IMR-90 (cell line): ENCODE data around the gene TRIM47. TPM values are rescaled to one million over a fixed set of nuclear protein-coding genes. Genes with fewer than 3 reads are reported as not detected.

Experiments
- ATAC-seq: fragments of 200-7000 bp; cut with Tn5 transposase; 2 replicates; pipeline ENCODE4 v1.9.1; 2020; ENCODE audit warnings: low read depth, mild to moderate bottlenecking, moderate library complexity
- BruUV-seq: library from RNA; stranded (reverse); fragments of 400-500 nt; replicated peaks from 2 replicates; lab custom pipeline; 2021; lab: Mats Ljungman, UMichigan
- CTCF ChIA-PET: fragments of 300-600 bp; formaldehyde crosslinking; extraction: SDS; loops from one replicate; lab custom pipeline; 2021; ENCODE audit warnings: antibody characterized with exemption; lab: Yijun Ruan, JAX
- POLR2A ChIA-PET: fragments of 300-600 bp; sonication (Branson Sonifier 250); formaldehyde crosslinking; loops from one replicate; lab custom pipeline; 2022; ENCODE audit warnings: antibody characterized with exemption; ENCODE audit not compliant: unreplicated experiment; lab: Charles Lee
- DNase-seq: peaks from one replicate; pipeline ENCODE4 v3.0.0; 2013
- H2AFZ ChIP-seq: replicated peaks from 2 replicates; pipeline ENCODE3; 2013; ENCODE audit warnings: low read length, mild to moderate bottlenecking; ENCODE audit not compliant: poor library complexity
- H2AK5ac ChIP-seq: 2 replicates; pipeline ENCODE4 v1.6.1; 2013; ENCODE audit warnings: low read depth, low read length, inconsistent platforms
- H2AK9ac ChIP-seq: replicated peaks from 2 replicates; pipeline ENCODE3; 2013; ENCODE audit warnings: mild to moderate bottlenecking, low read depth, low read length, moderate library complexity; ENCODE audit not compliant: poor library complexity
- H2BK120ac ChIP-seq: 2 replicates; pipeline ENCODE4 v1.6.1; 2013; ENCODE audit warnings: low read depth, low read length, inconsistent platforms
- H2BK15ac ChIP-seq: 3 replicates; pipeline ENCODE4 v1.6.1; 2013; ENCODE audit warnings: low read depth, low read length, inconsistent platforms
- H2BK20ac ChIP-seq: 2 replicates; pipeline ENCODE4 v1.6.1; 2013; ENCODE audit warnings: low read depth, mild to moderate bottlenecking, inconsistent platforms, low read length, moderate library complexity
- H2BK5ac ChIP-seq: 2 replicates; pipeline ENCODE4 v1.6.1; 2013; ENCODE audit warnings: mild to moderate bottlenecking, low read depth, low read length, inconsistent platforms; ENCODE audit not compliant: poor library complexity, severe bottlenecking
- H3K14ac ChIP-seq: replicated peaks from 2 replicates; pipeline ENCODE4 v1.6.1; 2013; ENCODE audit warnings: low read depth, low read length, inconsistent platforms
- H3K18ac ChIP-seq: 2 replicates; pipeline ENCODE4 v1.6.1; 2013; ENCODE audit warnings: low read depth, low read length, control low read depth
- H3K23ac ChIP-seq: 2 replicates; pipeline ENCODE4 v1.6.1; 2013; ENCODE audit warnings: low read depth, low read length, inconsistent platforms
- H3K27ac ChIP-seq: 2 replicates; pipeline ENCODE4 v1.5.1; 2013; ENCODE audit warnings: mild to moderate bottlenecking, control low read depth, low read length; ENCODE audit not compliant: insufficient read depth
- H3K27me3 ChIP-seq: 2 replicates; pipeline ENCODE4 v1.6.1; 2013; ENCODE audit warnings: low read length; ENCODE audit not compliant: control insufficient read depth, insufficient read depth
- H3K36me3 ChIP-seq: 2 replicates; pipeline ENCODE4 v1.6.1; 2013; ENCODE audit warnings: low read length, mixed read lengths; ENCODE audit not compliant: control insufficient read depth, insufficient read depth
- H3K4ac ChIP-seq: 2 replicates; pipeline ENCODE4 v1.6.1; 2013; ENCODE audit warnings: low read depth, low read length, inconsistent platforms
- H3K4me1 ChIP-seq: 2 replicates; pipeline ENCODE4 v1.6.1; 2013; ENCODE audit warnings: low read length, mixed read lengths; ENCODE audit not compliant: control insufficient read depth, insufficient read depth
- H3K4me2 ChIP-seq: 2 replicates; pipeline ENCODE4 v1.6.1; 2013; ENCODE audit warnings: low read depth, mild to moderate bottlenecking, control low read depth, low read length, moderate library complexity
- H3K4me3 ChIP-seq: 2 replicates; pipeline ENCODE4 v1.5.1; 2013; ENCODE audit warnings: low read depth, mild to moderate bottlenecking, control low read depth, low read length, moderate library complexity; ENCODE audit not compliant: insufficient read depth
- H3K56ac ChIP-seq: 2 replicates; pipeline ENCODE4 v1.6.1; 2013; ENCODE audit warnings: low read length, inconsistent platforms; ENCODE audit not compliant: insufficient read depth; ENCODE audit errors: extremely low read depth
- H3K79me1 ChIP-seq, 2 experiments: 2 replicates each; pipeline ENCODE4 v1.6.1; 2013; ENCODE audit warnings: low read length in 2 of 2, inconsistent platforms in 1 of 2, low read depth in 1 of 2
- H3K9ac ChIP-seq: 2 replicates; pipeline ENCODE4 v1.6.1; 2013; ENCODE audit warnings: low read depth, low read length, control low read depth
- H3K9me1 ChIP-seq: 2 replicates; pipeline ENCODE4 v1.6.1; 2013; ENCODE audit warnings: low read length, inconsistent platforms; ENCODE audit not compliant: insufficient read depth
- H3K9me3 ChIP-seq: 2 replicates; pipeline ENCODE4 v1.6.1; 2013; ENCODE audit warnings: low read length; ENCODE audit not compliant: control insufficient read depth, insufficient read depth
- H4K20me1 ChIP-seq: 2 replicates; pipeline ENCODE4 v1.6.1; 2013; ENCODE audit warnings: low read length, inconsistent platforms; ENCODE audit not compliant: insufficient read depth
- H4K5ac ChIP-seq: 2 replicates; pipeline ENCODE4 v1.6.1; 2013; ENCODE audit warnings: mild to moderate bottlenecking, low read depth, low read length, control low read depth
- H4K8ac ChIP-seq, 2 experiments: 2 replicates each; pipeline ENCODE4 v1.6.1; 2013; ENCODE audit warnings: low read depth in 2 of 2, low read length in 2 of 2, control low read depth in 1 of 2, inconsistent platforms in 1 of 2
- H4K91ac ChIP-seq: 2 replicates; pipeline ENCODE4 v1.6.1; 2013; ENCODE audit warnings: low read depth, low read length, inconsistent platforms; ENCODE audit not compliant: insufficient read depth
- BHLHE40 ChIP-seq: fragments of 150-350 bp; IDR thresholded peaks from 2 replicates; pipeline ENCODE4 v1.6.1; 2016; ENCODE audit warnings: mild to moderate bottlenecking, low read depth, low read length
- ELK1 ChIP-seq: fragments of 150-350 bp; IDR thresholded peaks from 2 replicates; pipeline ENCODE4 v1.6.1; 2016; ENCODE audit warnings: low read depth, mild to moderate bottlenecking, low read length, moderate library complexity, borderline replicate concordance
- FOS ChIP-seq: fragments of 150-350 bp; IDR thresholded peaks from 2 replicates; pipeline ENCODE4 v1.6.1; 2016; ENCODE audit warnings: low read depth, low read length
- MAZ ChIP-seq: IDR thresholded peaks from 2 replicates; pipeline ENCODE4 v1.6.1; 2012; ENCODE audit warnings: low read depth, mild to moderate bottlenecking, low read length, improper control_type of control experiment, moderate library complexity, borderline replicate concordance
- NFE2L2 ChIP-seq: fragments of 150-350 bp; IDR thresholded peaks from 2 replicates; pipeline ENCODE4 v1.6.1; 2016; ENCODE audit warnings: low read depth, mild to moderate bottlenecking, low read length
- RCOR1 ChIP-seq: IDR thresholded peaks from 2 replicates; pipeline ENCODE4 v1.6.1; 2012; ENCODE audit warnings: mild to moderate bottlenecking, low read length, improper control_type of control experiment; ENCODE audit not compliant: insufficient replicate concordance
- SMC3 ChIP-seq: fragments of 150-350 bp; IDR thresholded peaks from 2 replicates; pipeline ENCODE4 v1.6.1; 2016; ENCODE audit warnings: low read depth, mild to moderate bottlenecking, antibody characterized with exemption, low read length, moderate library complexity
- WGBS, 2 experiments: methylation state at CpG; one replicate each; pipeline versions ENCODE4 v1.1.5 to v1.1.7; 2013; ENCODE audit warnings: missing lambda C conversion rate in 2 of 2; ENCODE audit not compliant: insufficient read length in 1 of 2; ENCODE audit errors: extremely low coverage in 2 of 2; 5-methylcytosine and 5-hydroxymethylcytosine counted together
- dilution Hi-C: fragments of 300-500 bp; cut with HindIII; formaldehyde crosslinking; loops from one replicate; pipeline ENCODE4 v1.14.3; 2018; ENCODE audit warnings: low sequenced_read_pairs; ENCODE audit not compliant: unreplicated experiment
- in situ Hi-C: fragments of 300-500 bp; cut with MboI; formaldehyde crosslinking; loops from 3 replicates; pipeline ENCODE4 v1.14.3; 2019; ENCODE audit warnings: low sequenced_read_pairs, inconsistent platforms, mixed read lengths
- intact Hi-C: fragments of 100-400 bp; cut with micrococcal nuclease; formaldehyde crosslinking; loops from 2 replicates; pipeline ENCODE4 v1.10.0; 2022
- polyA plus RNA-seq, 3 experiments: library from polyadenylated mRNA; depleted of rRNA; stranded (reverse); fragments of >200 nt; gene quantifications; 2 replicates each; pipeline ENCODE4 v1.2.3, GENCODE V29; 2012; ENCODE audit warnings: low replicate concordance in 1 of 3
- total RNA-seq: library from RNA; depleted of rRNA; stranded (reverse); fragments of >200 nt; gene quantifications from 2 replicates; pipeline ENCODE4 v1.2.3, GENCODE V29; 2012

The TRIM47 gene
- total and polyA plus RNA-seq, 2 of the 4 experiments (the other 2 are of a cell fraction), result 1.4 to 7.5 TPM

DNA sequence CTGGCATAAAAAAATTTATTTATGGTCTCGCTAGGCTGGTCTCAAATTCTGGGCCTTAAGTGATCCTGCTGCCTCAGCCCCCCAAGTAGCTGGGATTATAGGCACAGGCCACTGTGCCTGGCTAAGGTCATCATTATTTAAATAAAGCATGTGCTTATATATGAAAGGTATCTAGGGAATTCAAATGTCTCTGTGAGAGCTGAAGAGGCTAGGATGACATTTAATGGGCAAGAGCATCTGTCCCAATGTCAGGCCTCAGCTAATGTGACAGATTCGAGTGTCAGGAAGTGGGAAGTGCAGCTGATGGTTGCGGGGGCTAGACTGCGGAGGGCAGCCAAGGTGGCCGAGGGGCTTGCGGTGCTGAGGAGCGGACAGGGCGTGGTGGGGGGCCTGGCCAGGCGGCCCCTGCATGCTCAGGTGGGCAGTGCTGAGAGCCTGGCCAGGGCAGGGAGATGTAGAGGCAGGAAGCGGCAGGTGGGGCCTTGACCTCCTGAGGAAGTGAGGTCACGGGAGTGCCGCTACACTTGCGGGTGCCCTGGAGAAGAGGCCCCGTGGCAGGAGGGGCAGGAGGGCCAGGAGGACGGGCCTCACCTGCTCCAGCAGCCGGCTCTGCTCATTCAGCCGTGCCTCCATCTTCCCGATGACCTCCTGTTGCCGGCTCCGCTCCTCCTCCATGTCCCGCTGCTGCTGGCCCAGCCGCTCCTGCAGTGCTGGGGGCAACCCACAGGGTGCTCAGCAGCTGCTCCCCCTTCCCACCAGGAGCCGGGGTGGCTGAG, 38.9 kb upstream of the TRIM47 start:
- H3K56ac ChIP-seq, result no peak overlapping the region
- H3K79me1 ChIP-seq, result no peaks in the 10 kb centered on the region
- no peak overlapping the region for H3K4me3 ChIP-seq
- no TSS peak for BruUV-seq
- H2BK120ac ChIP-seq, result no peak overlapping the region
- H4K91ac ChIP-seq, result no peak overlapping the region
- no peak overlapping the region for H2AK5ac ChIP-seq
- no peaks in the 10 kb centered on the region for H3K4me1 ChIP-seq
- no peak overlapping the region for H4K8ac ChIP-seq
- no peaks in the 10 kb centered on the region for H4K20me1 ChIP-seq
- H4K5ac ChIP-seq, result no peak overlapping the region
- H3K23ac ChIP-seq, result no peak overlapping the region
- TF ChIP-seq FOS, result no peak
- TF ChIP-seq BHLHE40, result no peak
- TF ChIP-seq NFE2L2, result no peak
- TF ChIP-seq RCOR1, result no peak
- no peak for TF ChIP-seq SMC3
- TF ChIP-seq ELK1, result no peak
- TF ChIP-seq MAZ, result no peak
- ChIA-PET CTCF (no interaction called here), POLR2A (no interaction called here)
- no peak overlapping the region for H2BK15ac ChIP-seq
- H3K9me3 ChIP-seq, result no peaks in the 10 kb centered on the region
- H2AFZ ChIP-seq, result no peak overlapping the region
- peak overlapping the region; percentile 24 for H2AK9ac ChIP-seq
- H3K27me3 ChIP-seq, result no peaks in the 10 kb centered on the region
- no peak overlapping the region for H3K9ac ChIP-seq
- no peak overlapping the region for H3K27ac ChIP-seq
- in situ Hi-C loops, result no loop called here
- H3K4ac ChIP-seq, result no peak overlapping the region
- intact Hi-C loops, result no loop called here
- no peak overlapping the region for H3K4me2 ChIP-seq
- no peak overlapping the region for H2BK5ac ChIP-seq
- no peak for ATAC-seq
- H3K18ac ChIP-seq, result no peak overlapping the region
- dilution Hi-C loops, result no loop called here
- H3K9me1 ChIP-seq, result no peaks in the 10 kb centered on the region; the same call in 1 of the 2 replicates
- no peak overlapping the region for H2BK20ac ChIP-seq
- 100% methylated on average over 7 of the region's 23 CpGs; no CpG with 5 or more reads in 1 of the 2 experiments for WGBS, 2 experiments
- H3K36me3 ChIP-seq, result peaks cover 11% of the 10 kb centered on the region
- no peak for DNase-seq
- H3K14ac ChIP-seq, result no peak overlapping the region
